ENCODE results near the gene CEP72.

The CEP72 gene

DNA sequence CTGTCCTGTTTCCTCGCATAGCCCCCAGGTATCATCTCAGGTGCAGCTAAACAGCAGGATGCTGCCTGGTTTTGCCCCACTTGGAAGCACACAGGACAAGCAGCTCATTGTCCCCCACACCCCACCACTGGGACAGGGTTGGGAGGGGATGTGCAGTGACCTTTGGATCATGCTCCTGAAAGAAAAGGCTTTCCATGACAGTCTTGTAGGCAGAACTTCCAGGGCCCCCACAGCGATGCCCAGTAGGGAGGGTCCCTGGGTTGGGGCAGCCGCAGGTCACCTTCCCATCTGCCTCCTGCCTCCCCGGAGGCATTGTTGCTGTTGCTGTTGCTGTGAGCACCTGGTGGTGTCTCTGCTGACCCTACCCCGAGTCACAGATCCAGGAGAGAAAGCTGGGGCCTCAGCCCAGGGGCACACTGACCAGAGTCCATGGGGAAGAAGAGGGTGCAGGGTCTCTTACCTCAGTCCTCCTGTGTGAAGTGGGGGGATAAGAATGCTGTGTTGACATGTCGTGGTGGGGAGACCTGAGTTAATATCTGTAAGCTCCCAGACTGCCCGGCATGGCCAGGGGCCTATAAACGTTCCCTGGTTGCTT lies 8.5 kb downstream of the CEP72 start:
- H3K36me3 ChIP-seq: peaks cover 27 to 99% (median 94%) of the 10 kb centered on the region in 11 experiments

DNA sequence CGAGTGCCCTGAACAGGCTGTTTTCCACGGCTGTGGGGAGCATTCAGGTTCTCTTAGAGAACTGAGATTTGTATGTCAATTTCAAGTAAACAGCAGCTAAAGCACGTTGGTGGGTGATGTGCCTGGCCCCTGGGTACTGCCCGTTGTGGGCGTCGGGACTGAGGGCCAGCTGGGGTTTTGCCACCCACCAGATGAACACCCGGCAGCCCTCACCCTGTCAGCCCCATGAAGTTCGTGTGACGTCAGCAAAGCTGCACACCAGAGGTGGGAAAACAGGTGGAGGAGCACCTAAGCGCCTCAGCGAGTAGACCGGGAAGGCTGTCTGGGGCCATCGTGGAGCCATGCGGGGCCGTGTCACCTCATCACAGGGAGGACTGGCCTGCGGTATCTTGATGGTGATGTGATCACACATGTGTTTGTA lies 9.2 kb downstream of the CEP72 start:
- Histone ChIP-seq H3K27me3 (no peaks in the 10 kb centered on the region), H3K9me3 (replicated peaks in 1 of 11) (no peaks in the 10 kb centered on the region), H3K27ac (no peak overlapping the region), H3K4me1 (peaks cover 0 to 2% (median 0%) of the 10 kb centered on the region in 10 experiments; a peak in 2 of 20 replicates), H4K20me1 (peaks cover 0 to 92% (median 24%) of the 10 kb centered on the region in 11 experiments; a peak in 17 of 22 replicates), H3K4me3 (no peak overlapping the region), H3K4me2 (no peak overlapping the region), H3K36me3 (peaks cover 27 to 100% (median 97%) of the 10 kb centered on the region in 11 experiments), H3K9ac (no peak overlapping the region)
- TF ChIP-seq Cebpa-rat (IDR thresholded peaks at IDR 0.05): no peak

More for the DNA sequence above, 8.5 kb downstream of the CEP72 start:
- Histone ChIP-seq H3K27ac (no peak overlapping the region), H3K4me3 (no peak overlapping the region), H3K4me1 (no peaks in the 10 kb centered on the region), H3K9ac (no peak overlapping the region), H3K27me3 (no peaks in the 10 kb centered on the region), H4K20me1 (peaks cover 0 to 85% (median 21%) of the 10 kb centered on the region in 11 experiments; a peak in 15 of 22 replicates), H3K4me2 (no peak overlapping the region), H3K9me3 (replicated peaks in 1 of 11) (peaks cover 0 to 1% (median 0%) of the 10 kb centered on the region in 11 experiments; a peak in 7 of 22 replicates)
- TF ChIP-seq Cebpa-rat (IDR thresholded peaks at IDR 0.05): no peak

DNA sequence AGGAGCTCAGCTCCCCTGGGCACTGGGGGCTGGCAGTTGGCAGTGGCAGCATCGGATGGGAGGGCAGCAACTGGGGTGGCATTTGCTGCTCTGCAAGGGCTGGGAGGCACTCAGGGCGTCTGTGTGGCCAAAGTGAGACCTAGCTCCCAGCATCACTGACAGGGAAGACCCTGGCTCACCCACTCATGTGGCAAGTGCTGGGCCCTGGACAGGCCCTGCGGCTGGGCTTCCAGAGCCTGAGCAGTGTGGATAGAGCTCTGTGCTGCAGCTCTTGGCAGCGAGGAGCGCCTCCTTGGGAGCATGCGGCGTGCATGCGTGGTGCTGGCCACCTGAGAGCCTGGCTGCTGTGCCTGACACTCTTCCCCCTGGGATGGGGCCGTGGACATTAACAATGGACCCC lies 10.2 kb downstream of the CEP72 start:
- no peak for TF ChIP-seq Cebpa-rat (IDR thresholded peaks at IDR 0.05)
- H3K4me1 ChIP-seq: peaks cover 0 to 7% (median 0%) of the 10 kb centered on the region in 10 experiments; a peak in 3 of 20 replicates

DNA sequence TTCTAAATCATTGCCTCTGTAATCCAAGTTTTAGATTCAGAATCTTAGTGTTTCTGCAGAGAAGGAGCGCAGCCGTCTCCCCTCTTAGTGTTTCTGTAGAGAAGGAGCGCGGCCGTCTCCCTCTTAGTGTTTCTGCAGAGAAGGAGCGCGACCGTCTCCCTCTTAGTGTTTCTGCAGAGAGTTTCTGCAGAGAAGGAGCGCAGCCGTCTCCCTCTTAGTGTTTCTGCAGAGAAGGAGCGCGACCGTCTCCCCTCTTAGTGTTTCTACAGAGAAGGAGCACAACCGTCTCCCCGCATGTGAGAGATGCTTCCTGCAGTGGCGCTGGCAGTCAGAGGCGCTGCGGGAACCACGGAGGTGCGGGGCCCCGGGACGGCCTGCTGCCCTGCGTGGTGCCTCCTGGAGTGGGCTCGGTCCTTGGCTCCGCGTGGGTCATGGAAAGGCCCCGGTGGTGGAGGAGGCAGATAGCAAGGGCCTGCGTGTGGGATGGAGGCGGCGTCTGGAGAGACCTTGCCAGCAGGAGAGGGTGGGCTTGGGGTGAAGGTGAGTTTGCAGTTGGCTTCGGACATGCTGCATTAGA lies 10.9 kb downstream of the CEP72 start:
- Histone ChIP-seq H3K4me1 (peaks cover 0 to 7% (median 0%) of the 10 kb centered on the region in 10 experiments; a peak in 3 of 20 replicates), H3K36me3 (peaks cover 28 to 99% (median 94%) of the 10 kb centered on the region in 11 experiments), H3K27ac (no peak overlapping the region), H3K27me3 (no peaks in the 10 kb centered on the region), H3K4me3 (no peak overlapping the region), H3K9me3 (replicated peaks in 1 of 11) (no peaks in the 10 kb centered on the region), H3K9ac (no peak overlapping the region), H3K4me2 (no peak overlapping the region), H4K20me1 (peaks cover 0 to 88% (median 18%) of the 10 kb centered on the region in 11 experiments; a peak in 15 of 22 replicates)
- TF ChIP-seq Cebpa-rat (IDR thresholded peaks at IDR 0.05): no peak

More for the DNA sequence above, 10.2 kb downstream of the CEP72 start:
- Histone ChIP-seq H3K36me3 (peaks cover 27 to 99% (median 94%) of the 10 kb centered on the region in 11 experiments), H3K27me3 (no peaks in the 10 kb centered on the region), H3K4me2 (no peak overlapping the region), H3K9me3 (replicated peaks in 1 of 11) (no peaks in the 10 kb centered on the region), H3K4me3 (no peak overlapping the region), H3K27ac (no peak overlapping the region), H4K20me1 (peaks cover 0 to 89% (median 19%) of the 10 kb centered on the region in 11 experiments; a peak in 14 of 22 replicates), H3K9ac (no peak overlapping the region)

DNA sequence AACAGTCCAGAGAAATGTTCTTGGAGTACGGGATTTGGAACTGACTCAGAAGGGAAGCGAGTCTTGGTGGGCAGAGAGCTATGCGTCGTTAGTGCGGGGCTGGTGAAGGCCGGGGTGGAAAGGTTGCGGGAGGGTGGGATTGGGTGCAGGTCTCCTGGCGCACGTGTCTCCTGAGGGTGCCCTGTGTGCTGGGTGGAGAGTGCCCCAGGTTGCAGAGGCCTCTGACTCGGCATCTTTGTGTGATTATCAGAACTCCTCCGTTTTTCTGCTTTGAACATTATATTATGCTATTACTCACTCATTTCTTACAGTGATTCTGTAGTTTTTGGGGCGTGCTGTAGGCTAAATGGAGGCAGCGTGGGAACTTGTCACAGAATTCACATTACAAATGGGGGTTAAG lies 11.4 kb downstream of the CEP72 start:
- H3K27ac ChIP-seq: no peak overlapping the region
- peaks cover 0 to 7% (median 0%) of the 10 kb centered on the region in 10 experiments; a peak in 3 of 20 replicates for H3K4me1 ChIP-seq
- H3K9ac ChIP-seq: no peak overlapping the region
- peaks cover 30 to 99% (median 93%) of the 10 kb centered on the region in 11 experiments for H3K36me3 ChIP-seq
- peaks cover 0 to 88% (median 18%) of the 10 kb centered on the region in 11 experiments; a peak in 15 of 22 replicates for H4K20me1 ChIP-seq
- no peak overlapping the region for H3K4me3 ChIP-seq
- H3K9me3 ChIP-seq (replicated peaks in 1 of 11): no peaks in the 10 kb centered on the region
- no peaks in the 10 kb centered on the region for H3K27me3 ChIP-seq
- TF ChIP-seq Cebpa-rat (IDR thresholded peaks at IDR 0.05): no peak
- H3K4me2 ChIP-seq: no peak overlapping the region

DNA sequence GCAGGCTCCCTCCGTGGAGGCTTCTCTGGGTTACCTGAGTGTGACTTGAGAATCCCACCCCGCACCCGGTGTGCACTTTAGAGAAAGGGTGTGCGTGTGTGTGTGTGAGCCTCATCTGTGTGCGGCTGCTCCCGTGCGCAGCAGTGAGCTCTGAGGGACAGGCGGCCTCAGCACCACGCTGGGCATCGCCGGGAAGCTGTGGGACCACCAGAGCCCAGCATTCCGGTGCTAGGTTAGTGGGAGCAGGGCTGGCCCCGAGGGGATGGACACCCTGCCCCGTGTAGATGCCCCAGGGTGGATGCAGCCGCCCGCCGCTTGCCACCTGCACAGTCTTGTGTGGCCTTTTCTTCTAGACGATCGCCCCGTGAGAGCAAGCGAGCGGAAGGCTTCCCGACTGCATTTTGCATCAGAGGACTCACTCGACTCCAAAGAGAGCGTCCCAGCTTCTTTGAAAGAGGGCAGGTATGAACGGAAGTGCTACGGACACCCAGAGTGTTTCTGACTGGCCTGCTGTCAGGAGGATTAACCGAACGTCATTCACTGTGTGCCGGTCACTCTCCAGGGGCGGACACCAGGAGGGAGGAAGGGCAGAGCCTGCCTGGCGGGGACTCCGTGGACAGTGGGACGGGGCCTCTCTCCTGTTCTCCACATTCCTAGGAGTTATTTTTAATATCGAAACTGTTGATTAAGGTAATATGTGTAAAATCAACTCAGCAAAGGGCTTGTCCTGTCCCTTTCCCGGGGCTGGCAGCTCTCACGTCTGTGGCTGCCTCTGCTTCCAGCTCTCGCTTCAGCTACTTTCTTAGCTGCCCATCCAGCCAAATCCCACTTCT lies 12.2 kb downstream of the CEP72 start:
- no peak overlapping the region for H3K4me3 ChIP-seq
- no peaks in the 10 kb centered on the region for H3K9me3 ChIP-seq (replicated peaks in 1 of 11)
- H3K36me3 ChIP-seq: peaks cover 28 to 99% (median 90%) of the 10 kb centered on the region in 11 experiments
- no peak overlapping the region for H3K9ac ChIP-seq
- peaks cover 0 to 7% (median 0%) of the 10 kb centered on the region in 10 experiments; a peak in 3 of 20 replicates for H3K4me1 ChIP-seq
- H3K4me2 ChIP-seq: no peak overlapping the region
- no peak for TF ChIP-seq Cebpa-rat (IDR thresholded peaks at IDR 0.05)
- H4K20me1 ChIP-seq: peaks cover 0 to 87% (median 18%) of the 10 kb centered on the region in 11 experiments; a peak in 15 of 22 replicates
- H3K27ac ChIP-seq: no peak overlapping the region
- no peaks in the 10 kb centered on the region for H3K27me3 ChIP-seq

DNA sequence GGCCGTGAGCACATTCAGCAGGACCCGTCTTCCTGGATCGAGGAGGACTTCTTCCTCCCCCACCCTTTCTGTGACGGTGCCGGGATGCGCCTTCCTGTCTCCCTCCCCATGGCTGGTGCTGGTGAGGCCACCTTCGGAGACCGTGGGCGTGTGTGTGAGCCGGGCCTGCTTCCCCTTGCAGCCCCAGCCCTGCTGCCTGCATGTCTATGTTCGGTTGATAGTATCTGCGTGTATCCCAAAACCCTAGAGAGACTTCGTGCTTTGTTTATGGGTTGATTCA lies 12.8 kb downstream of the CEP72 start:
- no peak for TF ChIP-seq Cebpa-rat (IDR thresholded peaks at IDR 0.05)

DNA sequence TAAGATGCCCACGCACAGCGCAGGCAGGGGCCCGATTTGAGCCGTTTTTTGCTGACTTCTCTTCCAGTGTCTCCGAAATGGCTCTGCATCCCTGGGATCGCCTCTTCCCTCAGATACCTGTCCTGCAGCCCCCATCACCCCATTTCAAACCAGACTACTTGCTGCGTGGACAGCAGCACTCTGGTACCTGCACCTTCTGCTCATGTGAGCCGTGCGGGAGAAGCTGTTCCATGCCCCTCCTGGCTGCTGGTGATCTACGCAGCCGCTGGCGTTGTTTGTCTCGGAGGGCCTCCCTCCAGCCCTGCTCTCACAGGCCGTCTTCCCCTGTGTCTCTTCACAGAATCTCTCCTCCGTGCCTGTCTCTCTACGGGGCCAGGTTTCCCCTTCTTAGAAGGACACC lies 13.4 kb downstream of the CEP72 start:
- H4K20me1 ChIP-seq: peaks cover 0 to 78% (median 18%) of the 10 kb centered on the region in 11 experiments; a peak in 15 of 22 replicates
- H3K4me1 ChIP-seq: peaks cover 0 to 7% (median 0%) of the 10 kb centered on the region in 10 experiments; a peak in 3 of 20 replicates
- peaks cover 16 to 87% (median 78%) of the 10 kb centered on the region in 11 experiments; a peak in 21 of 22 replicates for H3K36me3 ChIP-seq
- H3K9me3 ChIP-seq (replicated peaks in 1 of 11): no peaks in the 10 kb centered on the region
- no peak for TF ChIP-seq Cebpa-rat (IDR thresholded peaks at IDR 0.05)
- no peak overlapping the region for H3K4me3 ChIP-seq
- no peaks in the 10 kb centered on the region for H3K27me3 ChIP-seq
- no peak overlapping the region for H3K4me2 ChIP-seq
- no peak overlapping the region for H3K9ac ChIP-seq
- H3K27ac ChIP-seq: no peak overlapping the region

More for the DNA sequence above, 12.8 kb downstream of the CEP72 start:
- Histone ChIP-seq H3K4me1 (peaks cover 0 to 7% (median 0%) of the 10 kb centered on the region in 10 experiments; a peak in 3 of 20 replicates), H3K27ac (no peak overlapping the region), H3K27me3 (no peaks in the 10 kb centered on the region), H3K36me3 (peaks cover 22 to 93% (median 84%) of the 10 kb centered on the region in 11 experiments), H3K9ac (no peak overlapping the region), H3K9me3 (replicated peaks in 1 of 11) (no peaks in the 10 kb centered on the region), H3K4me2 (no peak overlapping the region), H4K20me1 (peaks cover 0 to 83% (median 18%) of the 10 kb centered on the region in 11 experiments; a peak in 15 of 22 replicates), H3K4me3 (no peak overlapping the region)

DNA sequence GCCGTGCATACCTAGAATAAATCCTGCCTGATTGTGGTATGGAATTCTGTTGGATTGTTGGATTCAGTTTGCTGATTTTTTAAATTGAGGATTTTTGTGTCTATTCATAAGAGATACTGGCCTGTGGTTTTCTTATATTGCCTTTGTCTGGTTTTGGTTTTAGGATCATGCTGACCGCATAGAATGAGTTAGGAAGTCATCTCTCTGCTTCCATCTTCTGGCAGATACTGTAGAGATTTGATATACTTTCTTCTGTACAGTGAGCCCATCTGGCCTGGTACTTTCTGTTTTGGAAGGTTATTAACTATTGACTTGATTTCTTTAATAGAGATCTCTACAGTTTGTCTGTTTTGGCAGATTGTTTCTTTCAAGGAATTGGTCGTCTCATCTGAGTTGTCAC lies 14.7 kb downstream of the CEP72 start:
- peaks cover 0 to 69% (median 18%) of the 10 kb centered on the region in 11 experiments; a peak in 15 of 22 replicates for H4K20me1 ChIP-seq
- H3K27ac ChIP-seq: no peak overlapping the region
- H3K4me3 ChIP-seq: no peak overlapping the region
- H3K4me1 ChIP-seq: peaks cover 0 to 7% (median 0%) of the 10 kb centered on the region in 10 experiments; a peak in 3 of 20 replicates
- H3K4me2 ChIP-seq: no peak overlapping the region
- H3K27me3 ChIP-seq: no peaks in the 10 kb centered on the region
- peaks cover 5 to 73% (median 65%) of the 10 kb centered on the region in 11 experiments; a peak in 20 of 22 replicates for H3K36me3 ChIP-seq
- no peak overlapping the region for H3K9ac ChIP-seq
- TF ChIP-seq Cebpa-rat (IDR thresholded peaks at IDR 0.05): no peak
- no peaks in the 10 kb centered on the region for H3K9me3 ChIP-seq (replicated peaks in 1 of 11)

Measured in BLaER1 treated with 17β-estradiol and CSF1 and Interleukin-3, amounts not matched to agents 10 nM and 100 nM (cell line).